Stimulated activated CD8-positive, alpha-beta memory T cell treated with anti-CD3 and anti-CD28 coated beads, Interleukin-7, amount 100 ng/mL, for 4 hours (primary cell): Measurements from ENCODE around the gene ZSWIM3.
"Not testable (repeated sequence)": the region's sequence is repeated elsewhere in the genome, so short reads cannot be mapped to it uniquely, and the experiment has no call there.

ENCODE experiments used
- DNase-seq, 2 donors: peaks; one replicate each; pipeline ENCODE4 v3.0.0-alpha.2; 2020; ENCODE audit warnings: low read depth in 2 of 2

ZSWIM3 gene

DNA sequence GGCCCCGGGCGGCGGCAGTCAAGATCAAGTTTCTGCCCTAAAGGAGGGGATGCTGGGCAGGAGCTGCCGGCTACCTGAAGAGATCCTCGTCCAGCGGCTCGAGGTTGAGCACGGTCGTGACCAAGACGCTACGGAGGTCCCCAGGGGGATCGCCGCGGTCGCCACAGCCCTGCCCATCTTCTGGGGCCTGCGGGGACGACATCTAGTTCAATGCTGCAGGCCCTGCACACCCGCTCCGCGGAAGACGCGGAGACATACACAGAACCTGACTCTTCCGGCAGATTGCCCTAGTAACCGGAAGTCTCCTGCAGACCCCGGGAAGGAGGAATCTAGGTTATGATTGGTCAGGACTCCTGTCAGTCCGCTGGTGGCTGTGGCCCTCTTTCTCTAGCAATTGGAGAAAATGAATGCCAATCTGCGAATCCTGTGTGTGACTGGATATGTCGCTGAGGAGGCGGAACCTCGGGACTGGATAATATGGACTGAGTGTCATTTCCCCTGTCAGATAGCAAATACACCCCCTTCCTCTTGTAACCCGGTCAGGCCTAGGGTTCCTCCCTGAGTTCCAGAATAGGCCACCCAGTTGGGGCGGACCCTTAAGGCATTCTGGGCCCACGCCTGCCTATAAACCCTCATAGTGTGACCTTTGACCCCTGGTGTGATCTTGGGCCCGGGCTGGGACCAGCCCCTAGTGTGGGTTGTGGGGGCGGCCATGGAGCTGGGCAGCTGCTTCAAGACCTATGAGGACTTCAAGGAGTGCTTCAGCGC is at the start of gene ZSWIM3, which contains the start of gene ACOT8:
Gene ZSWIM3, plus strand, starts transcription at position 501 of the 768 bp plus-strand sequence. Its CDS starts 212 bp downstream, at position 713.
Gene ACOT8, minus strand, starts transcription at position 279 of the 768 bp plus-strand sequence. Its CDS starts 77 bp downstream, at position 202.
- peak; percentile 83 to 94 for DNase-seq

GRCh38 chr20:45810191-45810970 is 47.0 kb upstream of the ZSWIM3 start:
- DNase-seq: no peak

DNA sequence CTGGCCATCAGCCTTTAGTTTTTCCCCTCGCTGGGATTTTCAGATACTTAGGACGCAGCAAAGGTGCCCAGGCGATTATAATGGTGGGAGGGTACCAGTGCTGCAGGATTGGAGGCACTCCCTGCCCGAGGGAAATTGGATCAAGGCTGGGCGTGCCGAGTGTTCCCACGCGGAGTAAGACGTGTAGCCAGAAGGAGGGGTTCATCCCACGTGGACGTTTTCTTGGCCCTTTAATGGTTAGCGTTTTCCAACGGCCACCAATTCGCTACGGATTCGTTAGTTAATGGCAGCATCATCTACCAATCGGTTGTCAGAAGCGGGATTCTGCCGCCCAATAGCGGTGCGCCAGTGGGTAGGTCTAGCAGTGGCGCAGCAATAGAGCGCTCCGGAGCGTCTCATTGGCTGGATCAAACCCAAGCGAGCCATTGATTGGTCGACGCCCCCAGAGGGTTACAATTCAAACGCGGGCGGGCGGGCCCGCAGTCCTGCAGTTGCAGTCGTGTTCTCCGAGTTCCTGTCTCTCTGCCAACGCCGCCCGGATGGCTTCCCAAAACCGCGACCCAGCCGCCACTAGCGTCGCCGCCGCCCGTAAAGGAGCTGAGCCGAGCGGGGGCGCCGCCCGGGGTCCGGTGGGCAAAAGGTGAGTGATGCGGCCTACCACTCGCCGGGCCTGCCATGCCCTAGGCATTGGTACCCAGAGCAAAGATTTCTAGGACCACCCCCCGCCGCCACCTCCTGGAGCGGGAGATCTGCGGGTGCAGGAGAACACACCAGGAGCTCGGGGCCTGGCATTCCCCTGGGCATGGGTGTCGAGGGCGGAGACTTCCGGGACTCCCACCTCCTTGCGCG is 45.0 kb upstream of the ZSWIM3 start, which contains the start of gene UBE2C:
Gene UBE2C, plus strand, starts transcription at position 488 of the 849 bp plus-strand sequence. Its CDS starts 52 bp downstream, at position 540.
- DNase-seq: peak; percentile 88 to 93

GRCh38 chr20:45813006-45813340 is 44.4 kb upstream of the ZSWIM3 start:
- no peak for DNase-seq

GRCh38 chr20:45813489-45813888 is 43.9 kb upstream of the ZSWIM3 start:
- DNase-seq: no peak

DNA sequence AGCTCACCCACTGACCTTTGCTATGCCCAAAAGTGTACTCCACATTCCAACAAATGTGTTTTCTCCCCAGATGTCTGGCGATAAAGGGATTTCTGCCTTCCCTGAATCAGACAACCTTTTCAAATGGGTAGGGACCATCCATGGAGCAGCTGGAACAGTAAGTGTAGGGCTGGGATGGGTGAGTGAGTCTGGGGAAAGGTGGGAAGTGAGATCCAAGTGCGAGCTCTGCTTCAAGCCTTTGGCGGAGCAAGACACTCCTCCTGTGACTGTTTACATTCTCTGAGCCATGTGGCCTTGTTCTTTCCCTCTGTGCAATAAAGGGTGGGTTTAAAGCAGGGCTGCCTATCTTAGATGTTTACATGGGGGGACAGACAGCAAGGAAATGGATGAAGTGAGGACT is 43.1 kb upstream of the ZSWIM3 start:
- no peak for DNase-seq

- DNase-seq: no peak
Observed at GRCh38 chr20:45816951-45817350, 40.5 kb upstream of the ZSWIM3 start.

DNA sequence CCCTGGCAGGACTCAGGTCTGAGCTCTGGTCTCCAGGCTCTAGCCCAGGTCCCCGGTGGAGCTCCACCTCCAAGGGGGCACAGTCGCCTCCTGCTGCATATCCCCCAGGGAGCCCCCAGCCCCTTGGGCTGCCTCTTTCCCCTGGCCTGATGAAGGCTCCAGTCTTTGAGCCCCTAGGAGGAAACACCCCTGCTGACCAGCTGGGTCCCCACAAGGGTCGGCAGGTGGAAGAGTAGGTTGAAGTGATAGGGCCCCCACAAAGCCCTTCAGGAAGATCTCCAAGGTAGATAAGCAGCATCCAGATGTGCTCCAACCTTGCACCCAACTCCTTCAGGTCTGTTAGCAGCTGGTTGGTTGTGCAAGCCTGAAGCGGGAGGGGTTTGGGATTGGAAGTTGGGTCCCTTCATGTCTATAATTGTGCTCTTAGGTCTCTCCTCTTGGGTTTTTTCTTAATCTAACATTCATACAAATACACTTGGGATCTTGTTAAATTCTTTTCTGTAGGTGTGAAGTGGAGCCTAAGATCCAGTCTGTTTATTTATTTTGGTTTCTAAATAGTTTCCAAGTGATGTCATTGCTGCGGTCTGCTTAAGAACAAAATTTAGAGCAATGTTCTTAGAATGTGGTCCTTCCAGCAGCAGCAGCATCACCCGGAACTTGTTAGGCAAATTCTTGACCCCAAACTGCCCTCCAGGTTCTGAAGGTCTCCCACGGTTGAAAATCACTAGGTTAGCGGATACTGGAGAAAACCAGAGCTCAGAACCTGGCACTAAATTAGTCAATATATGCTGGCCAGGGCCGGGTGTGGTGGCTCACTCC is 39.8 kb upstream of the ZSWIM3 start:
- no peak for DNase-seq

- DNase-seq: no peak
Observed at GRCh38 chr20:45818239-45818638, 39.2 kb upstream of the ZSWIM3 start.

GRCh38 chr20:45819466-45819865 is 37.9 kb upstream of the ZSWIM3 start:
- DNase-seq: no peak

DNA sequence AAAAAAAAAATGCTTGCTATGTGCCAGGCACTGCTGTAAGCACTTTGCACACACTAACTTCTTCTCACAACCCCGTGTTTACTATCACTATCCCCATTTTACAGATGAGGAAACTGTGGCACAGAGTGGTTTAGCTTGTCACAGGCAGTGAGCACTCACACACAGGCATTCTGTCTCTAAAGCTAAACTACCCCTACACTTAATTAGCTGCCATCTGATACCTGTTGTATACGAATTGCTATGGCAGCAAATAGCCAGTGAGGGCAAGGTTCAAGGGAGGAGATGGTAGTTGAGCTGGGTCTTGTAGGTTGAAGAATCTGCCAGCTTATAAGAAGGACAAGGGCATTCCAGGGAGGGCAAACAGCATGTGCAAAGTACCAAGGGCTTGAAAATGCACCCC is 35.5 kb upstream of the ZSWIM3 start:
- DNase-seq: no peak

DNA sequence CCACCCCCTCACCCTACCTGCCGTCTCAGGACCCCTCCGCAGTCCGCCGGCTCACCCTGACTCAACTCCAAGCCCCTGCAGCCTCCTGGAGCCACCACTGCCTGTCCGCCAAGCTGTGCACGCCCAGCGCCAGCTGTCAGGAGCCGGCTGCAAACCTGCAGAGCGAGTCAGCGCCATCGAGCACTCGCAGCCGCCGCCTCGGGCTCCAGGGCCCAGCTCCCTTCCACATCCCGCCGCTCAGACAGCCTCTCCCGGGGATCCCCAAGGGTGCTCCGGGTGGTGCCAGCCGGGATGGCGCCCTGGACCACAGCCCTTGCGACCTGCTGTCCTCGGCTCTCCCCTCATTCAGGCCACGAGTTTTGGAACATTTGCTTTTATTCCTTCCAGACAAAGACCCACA is 34.6 kb upstream of the ZSWIM3 start:
- no peak for DNase-seq

GRCh38 chr20:45823949-45824835 is 33.2 kb upstream of the ZSWIM3 start:
- DNase-seq: peak; percentile 21 to 39

GRCh38 chr20:45826381-45827019 is 30.9 kb upstream of the ZSWIM3 start:
- no peak for DNase-seq

- no peak for DNase-seq
Observed at GRCh38 chr20:45827030-45827652, 30.3 kb upstream of the ZSWIM3 start, which contains the start of gene TNNC2. TSS of gene TNNC2 (minus strand) at chr20:45827312. CDS start at chr20:45827248, 64 bp downstream.

GRCh38 chr20:45827712-45828111 is 29.7 kb upstream of the ZSWIM3 start:
- DNase-seq: no peak

- DNase-seq: no peak
Observed at GRCh38 chr20:45828589-45828988, 28.8 kb upstream of the ZSWIM3 start.

- not testable (repeated sequence) for DNase-seq
Observed at GRCh38 chr20:45829673-45830106, 27.7 kb upstream of the ZSWIM3 start.

GRCh38 chr20:45832619-45833018 is 24.8 kb upstream of the ZSWIM3 start:
- no peak for DNase-seq
